Measurements from ENCODE around the gene PPARD. TPM values are rescaled to one million over a fixed set of nuclear protein-coding genes. Genes with fewer than 3 reads are reported as not detected.
"Not testable (repeated sequence)": the region's sequence is repeated elsewhere in the genome, so short reads cannot be mapped to it uniquely, and the experiment has no call there.

The PPARD gene
- total RNA-seq (2014; rRNA removed; shearing (Covaris generic)), result 1.7 and 2.1 TPM in 2 replicates
- 1.5 and 2.3 TPM in 2 replicates for polyA plus RNA-seq (2014; cell fraction: nucleus; rRNA removed)

GRCh38 chr6:35342258-35343091 lies at the start of gene PPARD:
Gene PPARD, plus strand, starts transcription at chr6:35342558. Its CDS starts 68,530 bp downstream, at chr6:35411088.
- DNase-seq (ENCODE audit: extremely low read depth, low read depth), result peak; percentile 91

- no peak for DNase-seq (ENCODE audit: extremely low read depth, low read depth)
Measured at GRCh38 chr6:35293681-35294080, 48.7 kb upstream of the PPARD start.

- peak; percentile 31 for DNase-seq (ENCODE audit: extremely low read depth, low read depth)
Measured at GRCh38 chr6:35294308-35294945, 47.9 kb upstream of the PPARD start.

GRCh38 chr6:35295036-35295435 lies 47.3 kb upstream of the PPARD start:
- DNase-seq (ENCODE audit: extremely low read depth, low read depth), result no peak

- no peak for DNase-seq (ENCODE audit: extremely low read depth, low read depth)
Measured at GRCh38 chr6:35295521-35296315, 46.6 kb upstream of the PPARD start.

GRCh38 chr6:35296931-35297600 lies 45.3 kb upstream of the PPARD start:
- DNase-seq (ENCODE audit: extremely low read depth, low read depth), result no peak

- DNase-seq (ENCODE audit: extremely low read depth, low read depth), result peak; percentile 70
Measured at GRCh38 chr6:35297601-35298481, 44.5 kb upstream of the PPARD start, which contains the start of gene DEF6. Gene DEF6, plus strand, starts transcription at chr6:35297818. Its CDS starts 39 bp downstream, at chr6:35297857.

GRCh38 chr6:35298625-35299140 lies 43.7 kb upstream of the PPARD start:
- no peak for DNase-seq (ENCODE audit: extremely low read depth, low read depth)

GRCh38 chr6:35299674-35300073 lies 42.7 kb upstream of the PPARD start:
- no peak for DNase-seq (ENCODE audit: extremely low read depth, low read depth)

- no peak for DNase-seq (ENCODE audit: extremely low read depth, low read depth)
Measured at GRCh38 chr6:35300848-35301247, 41.5 kb upstream of the PPARD start.

- DNase-seq (ENCODE audit: extremely low read depth, low read depth), result no peak
Measured at GRCh38 chr6:35302604-35303241, 39.6 kb upstream of the PPARD start.

- no peak for DNase-seq (ENCODE audit: extremely low read depth, low read depth)
Measured at GRCh38 chr6:35304299-35304698, 38.1 kb upstream of the PPARD start.

GRCh38 chr6:35305117-35305516 lies 37.2 kb upstream of the PPARD start:
- no peak for DNase-seq (ENCODE audit: extremely low read depth, low read depth)

- DNase-seq (ENCODE audit: extremely low read depth, low read depth), result not testable (repeated sequence)
Measured at GRCh38 chr6:35307138-35307537, 35.2 kb upstream of the PPARD start.

GRCh38 chr6:35308543-35308942 lies 33.8 kb upstream of the PPARD start:
- DNase-seq (ENCODE audit: extremely low read depth, low read depth), result not testable (repeated sequence)

- DNase-seq (ENCODE audit: extremely low read depth, low read depth), result no peak
Measured at GRCh38 chr6:35309611-35310264, 32.6 kb upstream of the PPARD start.

GRCh38 chr6:35310265-35310831 lies 32.0 kb upstream of the PPARD start:
- no peak for DNase-seq (ENCODE audit: extremely low read depth, low read depth)

All from NCI-H460 (cell line).